HAP-1 (cell line): Measurements from ENCODE around the gene TIMP2.
"Not testable (repeated sequence)": the region's sequence is repeated elsewhere in the genome, so short reads cannot be mapped to it uniquely, and the experiment has no call there.

Experiments
- DNase-seq, 2 experiments: peaks; one replicate each; pipeline ENCODE4 v3.0.0-alpha.2; 2016 to 2020; ENCODE audit warnings: low spot score in 2 of 2
- H3K27me3 ChIP-seq: fragments of 250-450 bp; sonication (Bioruptor Pico); 2 replicates; pipeline ENCODE4 v1.5.1; 2020; ENCODE audit warnings: low read depth, mild to moderate bottlenecking, moderate library complexity
- H3K36me3 ChIP-seq: fragments of 250-450 bp; sonication (Bioruptor Pico); replicated peaks from 2 replicates; pipeline ENCODE4 v1.5.1; 2020; ENCODE audit warnings: mild to moderate bottlenecking
- H3K4me1 ChIP-seq: fragments of 250-450 bp; sonication (Bioruptor Pico); 2 replicates; pipeline ENCODE4 v1.5.1; 2020; ENCODE audit warnings: mild to moderate bottlenecking
- H3K4me3 ChIP-seq: fragments of 250-450 bp; sonication (Bioruptor Pico); 2 replicates; pipeline ENCODE4 v1.5.1; 2020; ENCODE audit warnings: mild to moderate bottlenecking, moderate library complexity
- H3K9me3 ChIP-seq: fragments of 250-450 bp; sonication (Bioruptor Pico); 2 replicates; pipeline ENCODE4 v1.5.1; 2020; ENCODE audit warnings: mild to moderate bottlenecking, moderate library complexity
- in situ Hi-C: fragments of 300-500 bp; cut with MboI; formaldehyde crosslinking; loops from 3 replicates; pipeline ENCODE4 v1.14.3; 2020; ENCODE audit warnings: low sequenced_read_pairs, inconsistent platforms, mixed read lengths

The TIMP2 gene

GRCh38 chr17:78950870-78951269 lies 25.7 kb upstream of the TIMP2 start:
- no peaks in the 10 kb centered on the region for H3K27me3 ChIP-seq
- H3K36me3 ChIP-seq, result no peaks in the 10 kb centered on the region
- DNase-seq, result no peak
- H3K9me3 ChIP-seq, result no peaks in the 10 kb centered on the region
- no peak overlapping the region for H3K4me3 ChIP-seq
- in situ Hi-C loops, result no loop called here
- no peaks in the 10 kb centered on the region for H3K4me1 ChIP-seq

DNA sequence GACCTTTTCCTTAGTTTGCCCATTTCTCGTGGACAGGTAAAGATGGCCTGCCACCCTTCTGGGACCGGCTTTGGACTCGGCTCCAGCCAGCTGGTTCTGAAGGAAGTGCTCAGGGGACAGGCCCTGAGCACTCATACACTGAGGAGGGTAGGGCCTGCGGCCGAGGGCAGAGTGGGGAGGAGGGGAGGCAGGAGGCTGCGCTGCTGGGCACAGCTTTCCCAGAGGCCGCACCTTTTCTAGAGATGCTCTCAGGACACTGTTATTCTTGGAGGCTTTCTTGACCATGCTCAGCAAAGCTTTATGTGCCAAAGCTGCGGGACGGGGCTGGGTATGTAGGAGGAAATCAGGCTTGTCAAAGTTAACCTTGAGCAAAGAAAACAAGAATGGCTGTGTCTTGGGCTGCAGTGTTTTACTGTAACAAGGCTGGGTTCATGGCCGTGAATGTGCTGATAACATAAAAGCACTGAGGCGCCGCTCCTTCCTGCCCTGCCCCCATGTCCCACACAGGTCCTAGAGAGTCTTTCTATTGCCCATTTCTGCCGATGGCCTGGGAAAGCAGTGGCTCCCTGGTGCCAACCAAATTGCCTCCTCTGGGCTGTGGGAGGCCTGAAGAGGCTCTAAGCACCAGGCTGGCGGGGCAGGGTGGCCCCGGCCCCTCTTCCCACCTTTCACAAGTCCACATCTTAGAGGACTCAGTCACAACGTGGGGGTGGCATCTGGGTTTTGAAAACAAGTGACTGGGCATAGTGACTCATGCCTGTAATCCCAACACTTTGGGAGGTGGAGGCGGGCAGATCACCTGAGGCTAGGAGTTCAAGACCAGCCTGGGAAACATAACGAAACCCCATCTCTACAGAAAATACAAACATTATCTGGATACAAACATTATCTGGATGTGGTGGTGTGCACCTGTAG lies 22.3 kb upstream of the TIMP2 start:
- Histone ChIP-seq H3K9me3 (no peaks in the 10 kb centered on the region), H3K4me3 (no peak overlapping the region), H3K27me3 (no peaks in the 10 kb centered on the region), H3K36me3 (no peaks in the 10 kb centered on the region), H3K4me1 (no peaks in the 10 kb centered on the region)
- in situ Hi-C loops, result no loop called here
- no peak for DNase-seq

DNA sequence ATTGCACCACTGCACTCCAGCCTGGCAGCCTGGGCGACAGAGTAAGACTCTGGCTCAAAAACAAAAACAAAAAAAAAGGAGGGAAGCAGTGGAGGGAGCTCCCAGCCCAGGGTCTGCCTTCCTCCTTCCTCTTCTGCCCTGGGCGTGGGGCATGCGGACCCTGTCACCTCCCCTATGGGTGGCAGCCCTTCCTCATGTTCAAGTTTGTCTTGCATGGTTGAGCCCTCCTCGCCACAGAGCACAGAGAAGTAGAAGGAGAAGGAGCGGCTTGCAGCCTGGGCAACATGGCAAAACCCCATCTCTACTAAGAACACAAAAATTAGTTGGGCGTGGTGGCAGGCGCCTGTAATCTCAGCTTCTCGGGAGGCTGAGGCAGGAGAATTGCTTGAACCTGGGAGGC lies 21.4 kb upstream of the TIMP2 start:
- Histone ChIP-seq H3K27me3 (no peaks in the 10 kb centered on the region), H3K36me3 (no peaks in the 10 kb centered on the region)
- in situ Hi-C loops, result no loop called here

GRCh38 chr17:78946131-78946530 lies 20.9 kb upstream of the TIMP2 start:
- Histone ChIP-seq H3K27me3 (no peaks in the 10 kb centered on the region), H3K9me3 (no peaks in the 10 kb centered on the region), H3K4me1 (no peaks in the 10 kb centered on the region), H3K4me3 (no peak overlapping the region), H3K36me3 (no peaks in the 10 kb centered on the region)
- in situ Hi-C loops, result no loop called here
- DNase-seq, result no peak

More for the DNA sequence above, 21.4 kb upstream of the TIMP2 start:
- no peak for DNase-seq
- no peak overlapping the region for H3K4me3 ChIP-seq
- H3K9me3 ChIP-seq, result no peaks in the 10 kb centered on the region
- no peaks in the 10 kb centered on the region for H3K4me1 ChIP-seq

DNA sequence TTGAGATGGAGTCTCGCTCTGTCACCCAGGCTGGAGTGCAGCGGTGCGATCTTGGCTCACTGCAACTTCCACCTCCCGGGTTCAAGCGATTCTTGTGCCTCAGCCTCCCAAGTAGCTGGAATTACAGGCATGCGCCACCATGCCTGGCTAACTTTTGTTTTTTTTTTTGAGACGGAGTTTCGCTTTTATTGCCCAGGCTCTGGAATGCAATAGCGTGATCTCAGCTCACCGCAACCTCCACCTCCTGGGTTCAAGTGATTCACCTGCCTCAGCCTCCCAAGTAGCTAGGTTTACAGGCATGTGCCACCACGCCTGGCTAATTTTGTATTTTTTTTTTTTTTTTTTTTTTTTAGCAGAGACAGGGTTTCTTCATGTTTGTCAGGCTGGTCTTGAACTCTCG lies 20.3 kb upstream of the TIMP2 start:
- H3K27me3 ChIP-seq, in situ Hi-C loops, H3K4me3 ChIP-seq, H3K9me3 ChIP-seq, DNase-seq, H3K4me1 ChIP-seq, H3K36me3 ChIP-seq: not testable (repeated sequence)

DNA sequence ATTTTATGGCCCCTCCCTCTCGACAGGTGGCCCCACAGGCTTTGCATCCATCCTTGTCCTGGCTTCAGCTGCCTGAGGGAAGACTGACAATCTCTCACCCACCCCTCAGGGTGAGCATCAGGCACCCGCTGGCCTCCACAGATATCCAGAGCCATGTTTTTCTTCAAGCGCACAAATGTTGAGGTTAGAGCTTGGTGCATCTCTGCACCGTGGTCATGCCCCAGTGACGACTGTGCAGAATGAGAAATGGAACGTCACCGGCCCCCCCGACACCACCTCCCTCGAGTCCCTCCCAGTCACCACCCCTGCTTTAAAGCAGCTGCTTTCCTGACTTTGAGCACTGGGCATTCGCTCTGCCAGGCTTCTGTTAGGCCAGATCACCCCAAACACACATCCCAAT lies 19.8 kb upstream of the TIMP2 start:
- Histone ChIP-seq H3K4me1 (no peaks in the 10 kb centered on the region), H3K9me3 (no peaks in the 10 kb centered on the region), H3K27me3 (no peaks in the 10 kb centered on the region; the same call in 1 of the 2 replicates), H3K4me3 (no peak overlapping the region), H3K36me3 (no peaks in the 10 kb centered on the region)
- no peak for DNase-seq
- in situ Hi-C loops, result no loop called here

GRCh38 chr17:78944026-78944425 lies 18.8 kb upstream of the TIMP2 start:
- Histone ChIP-seq H3K4me1 (no peaks in the 10 kb centered on the region), H3K9me3 (no peaks in the 10 kb centered on the region), H3K27me3 (no peaks in the 10 kb centered on the region; the same call in 1 of the 2 replicates), H3K36me3 (no peaks in the 10 kb centered on the region), H3K4me3 (no peak overlapping the region)
- DNase-seq, result no peak
- in situ Hi-C loops, result no loop called here

- Histone ChIP-seq H3K4me3 (no peak overlapping the region), H3K9me3 (no peaks in the 10 kb centered on the region), H3K4me1 (no peaks in the 10 kb centered on the region), H3K27me3 (no peaks in the 10 kb centered on the region; the same call in 1 of the 2 replicates), H3K36me3 (no peaks in the 10 kb centered on the region)
- in situ Hi-C loops, result no loop called here
- no peak for DNase-seq
Measured at GRCh38 chr17:78940708-78941107, 15.5 kb upstream of the TIMP2 start.

- Histone ChIP-seq H3K36me3 (no peaks in the 10 kb centered on the region), H3K27me3 (no peaks in the 10 kb centered on the region; the same call in 1 of the 2 replicates), H3K9me3 (no peaks in the 10 kb centered on the region), H3K4me1 (no peaks in the 10 kb centered on the region), H3K4me3 (no peak overlapping the region)
- in situ Hi-C loops, result no loop called here
- DNase-seq, result no peak
Measured at GRCh38 chr17:78940258-78940657, 15.1 kb upstream of the TIMP2 start.

GRCh38 chr17:78939615-78940014 lies 14.4 kb upstream of the TIMP2 start:
- no peak overlapping the region for H3K4me3 ChIP-seq
- no peak for DNase-seq
- in situ Hi-C loops, result no loop called here
- H3K36me3 ChIP-seq, result no peaks in the 10 kb centered on the region
- no peaks in the 10 kb centered on the region; the same call in 1 of the 2 replicates for H3K27me3 ChIP-seq
- no peaks in the 10 kb centered on the region for H3K4me1 ChIP-seq
- H3K9me3 ChIP-seq, result no peaks in the 10 kb centered on the region

DNA sequence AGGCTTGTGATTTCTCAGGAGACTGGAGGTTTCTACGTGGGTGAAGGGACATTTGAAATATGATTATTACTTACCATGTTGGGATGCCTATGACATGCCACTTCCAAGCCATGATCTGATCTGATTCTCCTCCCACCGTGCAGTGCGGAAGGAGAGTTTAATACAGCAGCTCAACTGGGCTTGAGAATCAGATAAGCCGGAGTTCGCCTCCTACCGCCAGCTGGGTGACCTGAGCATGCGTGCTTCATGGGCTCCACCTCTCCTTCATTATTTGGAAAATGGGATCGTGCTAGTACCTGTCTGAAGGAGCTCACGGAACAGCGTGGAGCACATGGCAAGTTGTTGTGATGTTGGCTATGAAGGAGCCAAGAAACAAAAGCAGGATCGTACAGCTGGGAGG lies 12.4 kb upstream of the TIMP2 start:
- no peak for DNase-seq
- no peaks in the 10 kb centered on the region for H3K4me1 ChIP-seq
- H3K9me3 ChIP-seq, result no peaks in the 10 kb centered on the region
- no peaks in the 10 kb centered on the region; the same call in none of the 2 replicates for H3K27me3 ChIP-seq
- in situ Hi-C loops, result no loop called here
- H3K36me3 ChIP-seq, result no peaks in the 10 kb centered on the region
- H3K4me3 ChIP-seq, result no peak overlapping the region

GRCh38 chr17:78935419-78936323 lies 10.5 kb upstream of the TIMP2 start:
- H3K4me3 ChIP-seq, result no peak overlapping the region
- H3K36me3 ChIP-seq, result no peaks in the 10 kb centered on the region
- H3K9me3 ChIP-seq, result no peaks in the 10 kb centered on the region
- in situ Hi-C loops, result no loop called here
- no peaks in the 10 kb centered on the region for H3K4me1 ChIP-seq
- no peaks in the 10 kb centered on the region; the same call in none of the 2 replicates for H3K27me3 ChIP-seq
- DNase-seq, result no peak

DNA sequence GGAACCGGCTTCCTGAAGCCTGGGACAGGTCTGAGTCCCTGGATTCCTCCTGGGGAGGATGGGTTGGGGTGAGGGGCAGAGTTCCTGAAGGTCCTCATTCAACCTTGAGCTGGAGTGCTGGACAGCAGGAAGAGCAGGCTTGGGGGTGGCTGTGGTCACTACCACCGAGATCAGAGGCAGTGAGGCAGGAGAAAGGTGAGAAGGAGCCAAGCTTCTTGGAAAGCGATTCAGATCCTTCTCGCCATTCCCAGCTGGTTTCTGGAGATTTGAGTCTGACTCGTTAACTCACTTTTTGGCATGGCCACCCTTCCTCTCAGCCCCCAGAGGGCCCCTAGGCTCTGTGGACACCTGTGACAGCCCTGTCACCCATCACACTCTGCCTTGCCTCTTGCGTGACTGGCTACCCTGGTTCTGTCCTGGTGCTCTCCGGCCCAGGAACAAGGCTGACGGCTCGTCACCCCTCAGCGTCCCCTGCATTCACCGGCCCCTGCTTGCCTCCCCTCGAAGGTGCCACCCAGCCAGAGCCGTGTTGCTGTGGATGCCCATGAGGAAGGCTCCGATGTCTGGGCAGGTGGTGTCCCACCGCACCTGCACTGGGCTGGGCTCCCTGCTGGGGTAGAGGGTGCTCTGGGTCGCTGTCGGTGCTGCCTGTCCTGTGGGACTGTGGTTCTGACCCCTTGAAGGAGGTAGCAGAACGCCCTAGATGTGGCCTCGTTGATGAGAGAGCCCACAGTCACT lies 9.7 kb upstream of the TIMP2 start:
- Histone ChIP-seq H3K4me1 (no peaks in the 10 kb centered on the region), H3K9me3 (no peaks in the 10 kb centered on the region)

More for the DNA sequence above, 9.7 kb upstream of the TIMP2 start:
- no peaks in the 10 kb centered on the region for H3K36me3 ChIP-seq
- H3K4me3 ChIP-seq, result no peak overlapping the region
- no peaks in the 10 kb centered on the region; the same call in 1 of the 2 replicates for H3K27me3 ChIP-seq
- in situ Hi-C loops, result no loop called here
- no peak for DNase-seq
